NCI-H1048 (cell line): Measurements from ENCODE around the gene IRAK3.

Source experiments
- DNase-seq: peaks from one replicate; lab custom pipeline; 2025; lab: John Stamatoyannopoulos, UW

The IRAK3 gene

GRCh38 chr12:66188584-66189485, at the start of gene IRAK3:
Gene IRAK3 (plus strand): TSS chr12:66189214. CDS start chr12:66189300, 86 bp downstream.
- DNase-seq: no peak

- no peak for DNase-seq
These were observed 49.7 kb upstream of the IRAK3 start for GRCh38 chr12:66139328-66139727.

GRCh38 chr12:66140731-66141130, 48.3 kb upstream of the IRAK3 start:
- no peak for DNase-seq

- DNase-seq: no peak
These were observed 47.7 kb upstream of the IRAK3 start for GRCh38 chr12:66141299-66141698.

GRCh38 chr12:66142826-66143225, 46.2 kb upstream of the IRAK3 start:
- no peak for DNase-seq

- DNase-seq: no peak
These were observed 45.1 kb upstream of the IRAK3 start for GRCh38 chr12:66143868-66144267.

GRCh38 chr12:66144791-66145754, 43.9 kb upstream of the IRAK3 start:
- no peak for DNase-seq

- no peak for DNase-seq
These were observed 39.2 kb upstream of the IRAK3 start for GRCh38 chr12:66149702-66150398.

- no peak for DNase-seq
These were observed 36.3 kb upstream of the IRAK3 start for GRCh38 chr12:66152732-66153131.

- DNase-seq: no peak
These were observed 34.2 kb upstream of the IRAK3 start for GRCh38 chr12:66154776-66155175.

- DNase-seq: no peak
These were observed 32.4 kb upstream of the IRAK3 start for GRCh38 chr12:66156654-66157053.

GRCh38 chr12:66159123-66159522, 29.9 kb upstream of the IRAK3 start:
- no peak for DNase-seq

- no peak for DNase-seq
These were observed 28.3 kb upstream of the IRAK3 start for GRCh38 chr12:66160704-66161103.

GRCh38 chr12:66162701-66163100, 26.3 kb upstream of the IRAK3 start:
- no peak for DNase-seq

GRCh38 chr12:66163289-66163688, 25.7 kb upstream of the IRAK3 start:
- DNase-seq: no peak

- DNase-seq: no peak
These were observed 24.6 kb upstream of the IRAK3 start for GRCh38 chr12:66164349-66164821.

- DNase-seq: no peak
These were observed 23.9 kb upstream of the IRAK3 start for GRCh38 chr12:66165141-66165540.

- no peak for DNase-seq
These were observed 22.5 kb upstream of the IRAK3 start for GRCh38 chr12:66166561-66166960.

- DNase-seq: no peak
These were observed 20.6 kb upstream of the IRAK3 start for GRCh38 chr12:66168410-66168809.

GRCh38 chr12:66169221-66170170, 19.5 kb upstream of the IRAK3 start, which contains the start of gene TMBIM4:
Gene TMBIM4 (minus strand): TSS chr12:66169996. CDS start chr12:66169951, 45 bp downstream.
- DNase-seq: peak; percentile 67

GRCh38 chr12:66170606-66171005, 18.4 kb upstream of the IRAK3 start:
- no peak for DNase-seq
